Measurements from ENCODE around the gene PANX2. TPM values are rescaled to one million over a fixed set of nuclear protein-coding genes. Genes with fewer than 3 reads are reported as not detected.
"Not testable (repeated sequence)": the region's sequence is repeated elsewhere in the genome, so short reads cannot be mapped to it uniquely, and the experiment has no call there.

PANX2 gene
- total RNA-seq, 2 experiments from 2014 or later: 0.66 to 1.0 TPM

- Mint-ChIP-seq H3K4me1 (no peaks in the 10 kb centered on the region), H3K9me3 (no peaks in the 10 kb centered on the region), H3K27me3 (no peaks in the 10 kb centered on the region), H3K27ac (no peak overlapping the region), H3K4me3 (no peak overlapping the region), H3K36me3 (no peaks in the 10 kb centered on the region)
- DNase-seq: no peak
Measured at GRCh38 chr22:50160947-50161346, 9.6 kb upstream of the PANX2 start.

GRCh38 chr22:50161508-50162390, 8.8 kb upstream of the PANX2 start:
- no peak for DNase-seq
- H3K4me1 Mint-ChIP-seq: no peaks in the 10 kb centered on the region
- H3K27me3 Mint-ChIP-seq: no peaks in the 10 kb centered on the region
- H3K36me3 Mint-ChIP-seq: no peaks in the 10 kb centered on the region
- H3K27ac Mint-ChIP-seq: no peak overlapping the region
- no peak overlapping the region for H3K4me3 Mint-ChIP-seq
- H3K9me3 Mint-ChIP-seq: no peaks in the 10 kb centered on the region

GRCh38 chr22:50162391-50162956, 8.1 kb upstream of the PANX2 start:
- H3K4me3 Mint-ChIP-seq: no peak overlapping the region

GRCh38 chr22:50165436-50166123, 5.0 kb upstream of the PANX2 start:
- Mint-ChIP-seq H3K4me1 (no peaks in the 10 kb centered on the region), H3K4me3 (no peak overlapping the region), H3K36me3 (no peaks in the 10 kb centered on the region), H3K27me3 (peaks cover 27% of the 10 kb centered on the region), H3K9me3 (no peaks in the 10 kb centered on the region), H3K27ac (no peak overlapping the region)
- DNase-seq: no peak

More at GRCh38 chr22:50162391-50162956, 8.1 kb upstream of the PANX2 start:
- peaks cover 7% of the 10 kb centered on the region for H3K27me3 Mint-ChIP-seq
- H3K4me1 Mint-ChIP-seq: no peaks in the 10 kb centered on the region
- H3K27ac Mint-ChIP-seq: no peak overlapping the region
- no peaks in the 10 kb centered on the region for H3K36me3 Mint-ChIP-seq
- H3K9me3 Mint-ChIP-seq: no peaks in the 10 kb centered on the region
- no peak for DNase-seq

GRCh38 chr22:50167689-50168489, 2.6 kb upstream of the PANX2 start:
- H3K27ac Mint-ChIP-seq: no peak overlapping the region
- H3K36me3 Mint-ChIP-seq: no peaks in the 10 kb centered on the region
- H3K4me1 Mint-ChIP-seq: no peaks in the 10 kb centered on the region
- H3K27me3 Mint-ChIP-seq: peaks cover 43% of the 10 kb centered on the region
- no peak for DNase-seq
- no peaks in the 10 kb centered on the region for H3K9me3 Mint-ChIP-seq
- H3K4me3 Mint-ChIP-seq: no peak overlapping the region

- peak overlapping the region; percentile 66 for H3K4me3 Mint-ChIP-seq
- not testable (repeated sequence) for H3K27ac Mint-ChIP-seq, H3K4me1 Mint-ChIP-seq, H3K9me3 Mint-ChIP-seq, DNase-seq, H3K36me3 Mint-ChIP-seq
- H3K27me3 Mint-ChIP-seq: peaks cover 46% of the 10 kb centered on the region
Measured at GRCh38 chr22:50168490-50169180, 1.9 kb upstream of the PANX2 start.

GRCh38 chr22:50169181-50169759, 1.3 kb upstream of the PANX2 start:
- Mint-ChIP-seq H3K27me3 (peaks cover 46% of the 10 kb centered on the region), H3K9me3 (no peaks in the 10 kb centered on the region), H3K4me3 (peak overlapping the region; percentile 66), H3K27ac (no peak overlapping the region), H3K36me3 (no peaks in the 10 kb centered on the region), H3K4me1 (no peaks in the 10 kb centered on the region)
- no peak for DNase-seq

- Mint-ChIP-seq H3K9me3 (no peaks in the 10 kb centered on the region), H3K27ac (no peak overlapping the region), H3K36me3 (no peaks in the 10 kb centered on the region), H3K27me3 (peaks cover 46% of the 10 kb centered on the region), H3K4me3 (peak overlapping the region; percentile 45), H3K4me1 (no peaks in the 10 kb centered on the region)
- DNase-seq: peak; percentile 61
Measured at GRCh38 chr22:50169774-50170341, 673 bp upstream of the PANX2 start.

- Mint-ChIP-seq H3K36me3 (no peaks in the 10 kb centered on the region), H3K9me3 (no peaks in the 10 kb centered on the region), H3K27ac (peak overlapping the region; percentile 5), H3K27me3 (peaks cover 46% of the 10 kb centered on the region), H3K4me1 (no peaks in the 10 kb centered on the region), H3K4me3 (peak overlapping the region; percentile 77)
- DNase-seq: no peak
Measured at GRCh38 chr22:50171319-50171964, 911 bp downstream of the PANX2 start.

GRCh38 chr22:50171965-50172421, 1.5 kb downstream of the PANX2 start:
- no peak for DNase-seq
- Mint-ChIP-seq H3K4me3 (no peak overlapping the region), H3K36me3 (no peaks in the 10 kb centered on the region), H3K9me3 (no peaks in the 10 kb centered on the region), H3K4me1 (no peaks in the 10 kb centered on the region), H3K27me3 (peaks cover 44% of the 10 kb centered on the region), H3K27ac (no peak overlapping the region)

GRCh38 chr22:50173311-50173982, 2.9 kb downstream of the PANX2 start:
- no peak for DNase-seq
- no peaks in the 10 kb centered on the region for H3K4me1 Mint-ChIP-seq
- no peak overlapping the region for H3K4me3 Mint-ChIP-seq
- H3K9me3 Mint-ChIP-seq: no peaks in the 10 kb centered on the region
- no peak overlapping the region for H3K27ac Mint-ChIP-seq
- no peaks in the 10 kb centered on the region for H3K36me3 Mint-ChIP-seq
- H3K27me3 Mint-ChIP-seq: peaks cover 30% of the 10 kb centered on the region

GRCh38 chr22:50173983-50174355, 3.4 kb downstream of the PANX2 start:
- Mint-ChIP-seq H3K27ac (no peak overlapping the region), H3K9me3 (no peaks in the 10 kb centered on the region)

More at GRCh38 chr22:50173983-50174355, 3.4 kb downstream of the PANX2 start:
- Mint-ChIP-seq H3K4me3 (no peak overlapping the region), H3K4me1 (no peaks in the 10 kb centered on the region), H3K27me3 (peaks cover 25% of the 10 kb centered on the region), H3K36me3 (no peaks in the 10 kb centered on the region)
- no peak for DNase-seq
